ENCODE data around the gene ACKR2. TPM values are rescaled to one million over a fixed set of nuclear protein-coding genes. Genes with fewer than 3 reads are reported as not detected.

The ACKR2 gene
- total RNA-seq, 1 experiment from 2014 or later: 0.45 TPM

DNA sequence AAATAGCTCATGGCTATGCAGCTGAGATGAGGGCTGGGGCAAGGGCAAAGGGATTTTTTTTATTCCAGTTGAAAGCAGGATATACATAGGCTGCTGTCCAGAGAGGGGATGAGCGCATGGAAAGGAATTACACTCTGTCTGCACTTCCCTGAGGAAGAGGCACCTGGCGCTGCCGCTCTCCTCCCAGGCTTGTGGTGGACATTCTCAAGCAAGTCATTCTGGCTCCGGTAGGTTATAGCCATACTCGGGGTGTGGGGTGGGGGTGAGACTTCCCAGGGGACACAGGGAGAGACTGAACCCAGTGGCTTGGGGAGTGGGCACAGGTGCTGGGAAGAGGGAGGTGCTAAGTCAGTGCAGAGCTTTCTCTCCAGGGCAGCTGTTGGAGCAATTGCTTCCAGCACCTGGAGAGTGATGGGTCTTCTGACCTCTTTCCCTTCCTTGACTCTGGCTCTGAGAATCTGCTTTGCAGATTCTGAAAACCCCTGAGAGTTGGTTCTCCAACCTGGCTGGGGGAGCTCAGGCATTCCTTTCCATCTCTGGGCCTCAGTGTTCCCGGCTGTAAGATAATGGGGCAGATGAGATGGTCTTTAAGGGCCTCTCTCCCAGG lies 42.1 kb downstream of the ACKR2 start:
- no peak for DNase-seq
- BruUV-seq (replicated peaks): no TSS peak
- CTCF ChIA-PET: interaction anchor here (0.6 kb wide), 1 partner anchor 300 kb away, joined by 5 read pairs; no protein-coding TSS in a partner anchor
- Mint-ChIP-seq H3K36me3 (ENCODE audit: insufficient read depth, unreplicated experiment) (no peaks in the 10 kb centered on the region), H3K9me3 (ENCODE audit: low read depth, unreplicated experiment) (no peaks in the 10 kb centered on the region), H3K4me1 (ENCODE audit: low read depth, unreplicated experiment) (no peaks in the 10 kb centered on the region), H3K27me3 (ENCODE audit: unreplicated experiment) (peaks cover 58% of the 10 kb centered on the region), H3K4me3 (ENCODE audit: low read depth, unreplicated experiment) (no peak overlapping the region), H3K27ac (ENCODE audit: unreplicated experiment) (no peak overlapping the region)
- TF ChIP-seq, protein P1, sequence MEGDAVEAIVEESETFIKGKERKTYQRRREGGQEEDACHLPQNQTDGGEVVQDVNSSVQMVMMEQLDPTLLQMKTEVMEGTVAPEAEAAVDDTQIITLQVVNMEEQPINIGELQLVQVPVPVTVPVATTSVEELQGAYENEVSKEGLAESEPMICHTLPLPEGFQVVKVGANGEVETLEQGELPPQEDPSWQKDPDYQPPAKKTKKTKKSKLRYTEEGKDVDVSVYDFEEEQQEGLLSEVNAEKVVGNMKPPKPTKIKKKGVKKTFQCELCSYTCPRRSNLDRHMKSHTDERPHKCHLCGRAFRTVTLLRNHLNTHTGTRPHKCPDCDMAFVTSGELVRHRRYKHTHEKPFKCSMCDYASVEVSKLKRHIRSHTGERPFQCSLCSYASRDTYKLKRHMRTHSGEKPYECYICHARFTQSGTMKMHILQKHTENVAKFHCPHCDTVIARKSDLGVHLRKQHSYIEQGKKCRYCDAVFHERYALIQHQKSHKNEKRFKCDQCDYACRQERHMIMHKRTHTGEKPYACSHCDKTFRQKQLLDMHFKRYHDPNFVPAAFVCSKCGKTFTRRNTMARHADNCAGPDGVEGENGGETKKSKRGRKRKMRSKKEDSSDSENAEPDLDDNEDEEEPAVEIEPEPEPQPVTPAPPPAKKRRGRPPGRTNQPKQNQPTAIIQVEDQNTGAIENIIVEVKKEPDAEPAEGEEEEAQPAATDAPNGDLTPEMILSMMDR (IDR thresholded peaks at IDR 0.05; ENCODE audit: unreplicated experiment): no peak
- intact Hi-C loops (cut with micrococcal nuclease; ENCODE audit: unreplicated experiment): no loop called here

GRCh38 chr3:42852441-42852840 lies 43.2 kb downstream of the ACKR2 start:
- no peak overlapping the region for H3K4me3 Mint-ChIP-seq (ENCODE audit: low read depth, unreplicated experiment)
- no TSS peak for BruUV-seq (replicated peaks)
- CTCF ChIA-PET: interaction anchor here (0.8 kb wide), 1 partner anchor 29 kb away, joined by 3 read pairs; no protein-coding TSS in a partner anchor
- no peak for DNase-seq
- no peaks in the 10 kb centered on the region for H3K4me1 Mint-ChIP-seq (ENCODE audit: low read depth, unreplicated experiment)
- H3K27ac Mint-ChIP-seq (ENCODE audit: unreplicated experiment): no peak overlapping the region
- TF ChIP-seq, protein P1 (IDR thresholded peaks at IDR 0.05; ENCODE audit: unreplicated experiment): no peak
- no peaks in the 10 kb centered on the region for H3K36me3 Mint-ChIP-seq (ENCODE audit: insufficient read depth, unreplicated experiment)
- H3K27me3 Mint-ChIP-seq (ENCODE audit: unreplicated experiment): peaks cover 59% of the 10 kb centered on the region
- no peaks in the 10 kb centered on the region for H3K9me3 Mint-ChIP-seq (ENCODE audit: low read depth, unreplicated experiment)
- intact Hi-C loops (cut with micrococcal nuclease; ENCODE audit: unreplicated experiment): no loop called here

GRCh38 chr3:42853056-42853455 lies 43.8 kb downstream of the ACKR2 start:
- Mint-ChIP-seq H3K36me3 (ENCODE audit: insufficient read depth, unreplicated experiment) (no peaks in the 10 kb centered on the region), H3K9me3 (ENCODE audit: low read depth, unreplicated experiment) (no peaks in the 10 kb centered on the region), H3K4me1 (ENCODE audit: low read depth, unreplicated experiment) (no peaks in the 10 kb centered on the region), H3K27ac (ENCODE audit: unreplicated experiment) (no peak overlapping the region), H3K4me3 (ENCODE audit: low read depth, unreplicated experiment) (no peak overlapping the region), H3K27me3 (ENCODE audit: unreplicated experiment) (peaks cover 54% of the 10 kb centered on the region)
- TF ChIP-seq, protein P1 (IDR thresholded peaks at IDR 0.05; ENCODE audit: unreplicated experiment): no peak
- CTCF ChIA-PET: interaction anchor here (0.8 kb wide), 1 partner anchor 28 kb away, joined by 3 read pairs; no protein-coding TSS in a partner anchor
- BruUV-seq (replicated peaks): no TSS peak
- intact Hi-C loops (cut with micrococcal nuclease; ENCODE audit: unreplicated experiment): no loop called here
- DNase-seq: no peak

GRCh38 chr3:42853739-42854302 lies 44.6 kb downstream of the ACKR2 start:
- CTCF ChIA-PET: no interaction called here
- H3K4me3 Mint-ChIP-seq (ENCODE audit: low read depth, unreplicated experiment): no peak overlapping the region
- H3K36me3 Mint-ChIP-seq (ENCODE audit: insufficient read depth, unreplicated experiment): no peaks in the 10 kb centered on the region
- TF ChIP-seq, protein P1 (IDR thresholded peaks at IDR 0.05; ENCODE audit: unreplicated experiment): no peak
- no peak for DNase-seq
- no peaks in the 10 kb centered on the region for H3K4me1 Mint-ChIP-seq (ENCODE audit: low read depth, unreplicated experiment)
- H3K9me3 Mint-ChIP-seq (ENCODE audit: low read depth, unreplicated experiment): no peaks in the 10 kb centered on the region
- intact Hi-C loops (cut with micrococcal nuclease; ENCODE audit: unreplicated experiment): no loop called here
- peaks cover 61% of the 10 kb centered on the region for H3K27me3 Mint-ChIP-seq (ENCODE audit: unreplicated experiment)
- H3K27ac Mint-ChIP-seq (ENCODE audit: unreplicated experiment): no peak overlapping the region
- no TSS peak for BruUV-seq (replicated peaks)
